HG03439 (cell line): ENCODE results near the gene TSEN15.
"Not testable (repeated sequence)": the region's sequence is repeated elsewhere in the genome, so short reads cannot be mapped to it uniquely, and the experiment has no call there.

Experiments
- ATAC-seq: cut with Tn5 transposase; IDR thresholded peaks from one replicate; pipeline ENCODE4 v1.9.1; 2021; ENCODE audit warnings: mild to moderate bottlenecking, moderate library complexity; ENCODE audit not compliant: unreplicated experiment

Gene TSEN15

GRCh38 chr1:184031092-184031408, 20.5 kb upstream of the TSEN15 start:
- no peak for ATAC-seq

GRCh38 chr1:184031409-184032107, 20.0 kb upstream of the TSEN15 start:
- ATAC-seq: no peak

GRCh38 chr1:184032306-184032929, 19.1 kb upstream of the TSEN15 start:
- no peak for ATAC-seq

GRCh38 chr1:184032930-184033418, 18.6 kb upstream of the TSEN15 start:
- ATAC-seq: no peak

GRCh38 chr1:184033711-184034167, 17.8 kb upstream of the TSEN15 start:
- ATAC-seq: no peak

- ATAC-seq: no peak
Measured at GRCh38 chr1:184034761-184035379, 16.7 kb upstream of the TSEN15 start.

GRCh38 chr1:184035719-184036516, 15.6 kb upstream of the TSEN15 start:
- ATAC-seq: no peak

- ATAC-seq: no peak
Measured at GRCh38 chr1:184036517-184036949, 15.0 kb upstream of the TSEN15 start.

- no peak for ATAC-seq
Measured at GRCh38 chr1:184037849-184038591, 13.5 kb upstream of the TSEN15 start.

- no peak for ATAC-seq
Measured at GRCh38 chr1:184039126-184039525, 12.4 kb upstream of the TSEN15 start.

- ATAC-seq: no peak
Measured at GRCh38 chr1:184041731-184042130, 9.8 kb upstream of the TSEN15 start.

- not testable (repeated sequence) for ATAC-seq
Measured at GRCh38 chr1:184043315-184043714, 8.2 kb upstream of the TSEN15 start.

GRCh38 chr1:184044603-184045376, 6.7 kb upstream of the TSEN15 start:
- no peak for ATAC-seq

GRCh38 chr1:184047541-184047940, 4.0 kb upstream of the TSEN15 start:
- ATAC-seq: not testable (repeated sequence)

- ATAC-seq: no peak
Measured at GRCh38 chr1:184048561-184049240, 2.8 kb upstream of the TSEN15 start.

GRCh38 chr1:184049291-184049690, 2.2 kb upstream of the TSEN15 start:
- no peak for ATAC-seq

- ATAC-seq: no peak
Measured at GRCh38 chr1:184049836-184050468, 1.6 kb upstream of the TSEN15 start.

- no peak for ATAC-seq
Measured at GRCh38 chr1:184050636-184051035, 894 bp upstream of the TSEN15 start.

GRCh38 chr1:184051138-184051484, 419 bp upstream of the TSEN15 start:
- ATAC-seq: peak; percentile 23
